HepG2 (cell line): ENCODE data around the gene DPCD. TPM values are rescaled to one million over a fixed set of nuclear protein-coding genes. Genes with fewer than 3 reads are reported as not detected.

Experiments used
- AGO1 ChIP-seq: fragments of 200-400 bp; formaldehyde crosslinking; IDR thresholded peaks from 2 replicates; pipeline ENCODE4 v1.6.1; 2017; ENCODE audit warnings: mild to moderate bottlenecking, low read depth, low read length, moderate library complexity; ENCODE audit not compliant: poor library complexity, severe bottlenecking
- BRF2 ChIP-seq: sonication (generic); formaldehyde crosslinking; IDR thresholded peaks from 2 replicates; pipeline ENCODE4 v1.8.1; 2022; ENCODE audit warnings: mild to moderate bottlenecking, missing genetic modification reagents
- DRAP1 ChIP-seq: IDR thresholded peaks from 2 replicates; pipeline ENCODE4 v1.6.1; 2016; ENCODE audit warnings: missing genetic modification reagents, missing compliant biosample characterization
- GABPB1 ChIP-seq: IDR thresholded peaks from 2 replicates; pipeline ENCODE4 v1.6.1; 2016; ENCODE audit warnings: mild to moderate bottlenecking, missing genetic modification reagents, moderate library complexity, missing compliant biosample characterization
- MXD3 ChIP-seq: IDR thresholded peaks from 2 replicates; pipeline ENCODE4 v1.6.1; 2016; ENCODE audit warnings: mild to moderate bottlenecking, missing biosample characterization, missing genetic modification reagents
- PHF8 ChIP-seq: sonication (generic); formaldehyde crosslinking; IDR thresholded peaks from 2 replicates; pipeline ENCODE4 v1.5.0; 2020; ENCODE audit warnings: missing genetic modification reagents
- POGK ChIP-seq: sonication (generic); formaldehyde crosslinking; conservative IDR thresholded peaks from 2 replicates; pipeline ENCODE4 v1.8.0; 2022; ENCODE audit warnings: mild to moderate bottlenecking, moderate library complexity, missing genetic modification reagents
- POLR2AphosphoS5 ChIP-seq: IDR thresholded peaks from 2 replicates; pipeline ENCODE4 v1.6.1; 2012; ENCODE audit warnings: low read depth, low read length
- REST ChIP-seq, 2 experiments: IDR thresholded peaks; 2 replicates each; pipeline ENCODE4 v1.6.1; 2011 to 2012; ENCODE audit warnings: low read length in 2 of 2, borderline replicate concordance in 1 of 2, low read depth in 1 of 2, mild to moderate bottlenecking in 1 of 2, moderate library complexity in 1 of 2
- RXRA ChIP-seq: sonication (generic); formaldehyde crosslinking; IDR thresholded peaks from 2 replicates; pipeline ENCODE4 v1.5.1; 2020; ENCODE audit warnings: missing genetic modification reagents
- SPEN ChIP-seq: sonication (generic); formaldehyde crosslinking; IDR thresholded peaks from 2 replicates; pipeline ENCODE4 v1.5.1; 2020; ENCODE audit warnings: low read depth, mild to moderate bottlenecking, missing genetic modification reagents
- SSRP1 ChIP-seq: IDR thresholded peaks from 2 replicates; pipeline ENCODE4 v1.6.1; 2016; ENCODE audit warnings: control low read depth
- ZNF253 ChIP-seq: sonication (generic); formaldehyde crosslinking; IDR thresholded peaks from 2 replicates; pipeline ENCODE4 v1.8.0; 2022; ENCODE audit warnings: mild to moderate bottlenecking, missing genetic modification reagents, borderline replicate concordance
- ZNF687 ChIP-seq: sonication (generic); formaldehyde crosslinking; IDR thresholded peaks from 2 replicates; pipeline ENCODE4 v1.5.1; 2020; ENCODE audit warnings: mild to moderate bottlenecking, missing genetic modification reagents, moderate library complexity
- ZSCAN29 ChIP-seq: sonication (generic); formaldehyde crosslinking; conservative IDR thresholded peaks from 2 replicates; pipeline ENCODE4 v1.4.0; 2020; ENCODE audit warnings: mild to moderate bottlenecking, missing genetic modification reagents
- polyA plus RNA-seq, 8 experiments: library from polyadenylated mRNA; depleted of rRNA in 3 of 8; stranded (reverse) in 7 of 8; unstranded in 1 of 8; fragments of >200 nt; fragmentation: Illumina TruSeq in 4 of 8; extraction: Trizol in 4 of 8; gene quantifications; 2 replicates each; pipeline versions ENCODE4 v1.2.1 to v1.2.3, GENCODE V29; 2011 to 2016; ENCODE audit warnings: low read depth in 4 of 8, missing spikeins in 1 of 8, mixed read lengths in 1 of 8; ENCODE audit not compliant: insufficient read depth in 1 of 8
- total RNA-seq, 5 experiments: library from RNA; depleted of rRNA; stranded (reverse); fragments of >200 nt; fragmentation: Illumina TruSeq; extraction: Trizol; gene quantifications; 2 replicates each; pipeline ENCODE4 v1.2.3, GENCODE V29; 2016; ENCODE audit warnings: low read depth in 1 of 5

The DPCD gene
- total and polyA plus RNA-seq, 2 of the 13 experiments (the other 11 are each of a cell fraction or from before 2014, with no cell fraction given): 25.2 to 27.0 TPM

- TF ChIP-seq BRF2 (CRISPR knock-in tag): no peak
- peak; percentile 99 for TF ChIP-seq GABPB1 (CRISPR knock-in tag)
- TF ChIP-seq DRAP1 (CRISPR knock-in tag): peak; percentile 74
- peak; percentile 12 for TF ChIP-seq AGO1
- TF ChIP-seq SPEN: peak; percentile 34; the same call in 1 of the 2 replicates
- TF ChIP-seq RXRA (CRISPR knock-in tag): no peak
- TF ChIP-seq POGK: peak; percentile 54; the same call in 1 of the 2 replicates
- peak; percentile 79 for TF ChIP-seq ZNF687 (CRISPR knock-in tag)
- 0 out of 2 replicates have a peak, but pooled peaks have one; percentile 14 for TF ChIP-seq ZNF253 (CRISPR knock-in tag)
- TF ChIP-seq REST (IDR thresholded peaks at IDR 0.05; ENCODE audit: borderline replicate concordance in 1 of 2, low read depth in 1 of 2, low read length in 2 of 2): peak in 1 of 2 experiments; percentile 15; a peak in 1 of 4 replicates
- TF ChIP-seq MXD3 (CRISPR knock-in tag): peak; percentile 56; the same call in 1 of the 2 replicates
- 0 out of 2 replicates have a peak, but pooled peaks have one; percentile 31 for TF ChIP-seq ZSCAN29 (CRISPR knock-in tag)
- peak; percentile 86 for TF ChIP-seq POLR2AphosphoS5
- peak; percentile 86 for TF ChIP-seq PHF8
- no peak for TF ChIP-seq SSRP1 (CRISPR knock-in tag)
These were observed at the start of gene DPCD, which contains the start of gene POLL (continued) for GRCh38 chr10:101587725-101588653.
